ENCODE data around the gene MAN1A2. TPM values are rescaled to one million over a fixed set of nuclear protein-coding genes. Genes with fewer than 3 reads are reported as not detected.
"Not testable (repeated sequence)": the region's sequence is repeated elsewhere in the genome, so short reads cannot be mapped to it uniquely, and the experiment has no call there.

Gene MAN1A2
- total RNA-seq, 1 experiment from 2014 or later: 32.3 TPM

- in situ Hi-C loops (cut with HindIII; ENCODE audit: low pct_unique_long_range_greater_than_20kb, low sequenced_read_pairs): no loop called here
- no peak for DNase-seq (ENCODE audit: low read depth, low spot score)
Measured at GRCh38 chr1:117433943-117434342, 66.7 kb downstream of the MAN1A2 start.

- DNase-seq (ENCODE audit: low read depth, low spot score): peak; percentile 28
- in situ Hi-C loops (cut with HindIII; ENCODE audit: low pct_unique_long_range_greater_than_20kb, low sequenced_read_pairs): no loop called here
Measured at GRCh38 chr1:117436513-117436912, 69.3 kb downstream of the MAN1A2 start.

- in situ Hi-C loops (cut with HindIII; ENCODE audit: low pct_unique_long_range_greater_than_20kb, low sequenced_read_pairs): no loop called here
Measured at GRCh38 chr1:117447661-117448060, 80.4 kb downstream of the MAN1A2 start.

GRCh38 chr1:117452216-117452615 is 85.0 kb downstream of the MAN1A2 start:
- DNase-seq (ENCODE audit: low read depth, low spot score): no peak
- in situ Hi-C loops (cut with HindIII; ENCODE audit: low pct_unique_long_range_greater_than_20kb, low sequenced_read_pairs): no loop called here

More at GRCh38 chr1:117447661-117448060, 80.4 kb downstream of the MAN1A2 start:
- DNase-seq (ENCODE audit: low read depth, low spot score): no peak

- no peak for DNase-seq (ENCODE audit: low read depth, low spot score)
- in situ Hi-C loops (cut with HindIII; ENCODE audit: low pct_unique_long_range_greater_than_20kb, low sequenced_read_pairs): no loop called here
Measured at GRCh38 chr1:117453958-117454357, 86.7 kb downstream of the MAN1A2 start.

GRCh38 chr1:117458410-117458809 is 91.2 kb downstream of the MAN1A2 start:
- DNase-seq (ENCODE audit: low read depth, low spot score); in situ Hi-C loops (cut with HindIII; ENCODE audit: low pct_unique_long_range_greater_than_20kb, low sequenced_read_pairs): not testable (repeated sequence)

GRCh38 chr1:117466761-117467160 is 99.5 kb downstream of the MAN1A2 start:
- DNase-seq (ENCODE audit: low read depth, low spot score): no peak
- in situ Hi-C loops (cut with HindIII; ENCODE audit: low pct_unique_long_range_greater_than_20kb, low sequenced_read_pairs): no loop called here

- in situ Hi-C loops (cut with HindIII; ENCODE audit: low pct_unique_long_range_greater_than_20kb, low sequenced_read_pairs): no loop called here
- no peak for DNase-seq (ENCODE audit: low read depth, low spot score)
Measured at GRCh38 chr1:117467336-117467735, 100.1 kb downstream of the MAN1A2 start.

- in situ Hi-C loops (cut with HindIII; ENCODE audit: low pct_unique_long_range_greater_than_20kb, low sequenced_read_pairs): no loop called here
Measured at GRCh38 chr1:117473063-117473462, 105.8 kb downstream of the MAN1A2 start.

GRCh38 chr1:117475495-117475894 is 108.2 kb downstream of the MAN1A2 start:
- DNase-seq (ENCODE audit: low read depth, low spot score); in situ Hi-C loops (cut with HindIII; ENCODE audit: low pct_unique_long_range_greater_than_20kb, low sequenced_read_pairs): not testable (repeated sequence)

More at GRCh38 chr1:117473063-117473462, 105.8 kb downstream of the MAN1A2 start:
- DNase-seq (ENCODE audit: low read depth, low spot score): no peak

- DNase-seq (ENCODE audit: low read depth, low spot score): no peak
- in situ Hi-C loops (cut with HindIII; ENCODE audit: low pct_unique_long_range_greater_than_20kb, low sequenced_read_pairs): no loop called here
Measured at GRCh38 chr1:117479086-117479485, 111.8 kb downstream of the MAN1A2 start.

GRCh38 chr1:117481410-117481809 is 114.2 kb downstream of the MAN1A2 start:
- no peak for DNase-seq (ENCODE audit: low read depth, low spot score)
- in situ Hi-C loops (cut with HindIII; ENCODE audit: low pct_unique_long_range_greater_than_20kb, low sequenced_read_pairs): no loop called here

GRCh38 chr1:117493906-117494305 is 126.7 kb downstream of the MAN1A2 start:
- in situ Hi-C loops (cut with HindIII; ENCODE audit: low pct_unique_long_range_greater_than_20kb, low sequenced_read_pairs): no loop called here

GRCh38 chr1:117495068-117495467 is 127.8 kb downstream of the MAN1A2 start:
- no peak for DNase-seq (ENCODE audit: low read depth, low spot score)
- in situ Hi-C loops (cut with HindIII; ENCODE audit: low pct_unique_long_range_greater_than_20kb, low sequenced_read_pairs): no loop called here

More at GRCh38 chr1:117493906-117494305, 126.7 kb downstream of the MAN1A2 start:
- DNase-seq (ENCODE audit: low read depth, low spot score): no peak

- DNase-seq (ENCODE audit: low read depth, low spot score): no peak
- in situ Hi-C loops (cut with HindIII; ENCODE audit: low pct_unique_long_range_greater_than_20kb, low sequenced_read_pairs): no loop called here
Measured at GRCh38 chr1:117499071-117499470, 131.8 kb downstream of the MAN1A2 start.

- in situ Hi-C loops (cut with HindIII; ENCODE audit: low pct_unique_long_range_greater_than_20kb, low sequenced_read_pairs): no loop called here
Measured at GRCh38 chr1:117500584-117500983, 133.3 kb downstream of the MAN1A2 start.

GRCh38 chr1:117501281-117501680 is 134.0 kb downstream of the MAN1A2 start:
- DNase-seq (ENCODE audit: low read depth, low spot score): no peak
- in situ Hi-C loops (cut with HindIII; ENCODE audit: low pct_unique_long_range_greater_than_20kb, low sequenced_read_pairs): no loop called here

More at GRCh38 chr1:117500584-117500983, 133.3 kb downstream of the MAN1A2 start:
- no peak for DNase-seq (ENCODE audit: low read depth, low spot score)

- DNase-seq (ENCODE audit: low read depth, low spot score): no peak
- in situ Hi-C loops (cut with HindIII; ENCODE audit: low pct_unique_long_range_greater_than_20kb, low sequenced_read_pairs): no loop called here
Measured at GRCh38 chr1:117511273-117511672, 144.0 kb downstream of the MAN1A2 start.

GRCh38 chr1:117512728-117513321 is 145.6 kb downstream of the MAN1A2 start:
- peak; percentile 43 for DNase-seq (ENCODE audit: low read depth, low spot score)
- in situ Hi-C loops (cut with HindIII; ENCODE audit: low pct_unique_long_range_greater_than_20kb, low sequenced_read_pairs): no loop called here

- in situ Hi-C loops (cut with HindIII; ENCODE audit: low pct_unique_long_range_greater_than_20kb, low sequenced_read_pairs): no loop called here
- DNase-seq (ENCODE audit: low read depth, low spot score): no peak
Measured at GRCh38 chr1:117523111-117523510, 155.9 kb downstream of the MAN1A2 start.

All from SK-MEL-5 (cell line).